ENCODE measurements around the gene LLGL2. TPM values are rescaled to one million over a fixed set of nuclear protein-coding genes. Genes with fewer than 3 reads are reported as not detected.
A peak's percentile ranks its signal among the peaks of the same experiment; 100 is the strongest.
"Not testable (repeated sequence)": the region's sequence is repeated elsewhere in the genome, so short reads cannot be mapped to it uniquely, and the experiment has no call there.

LLGL2 gene
- total RNA-seq, 1 experiment from 2014 or later, result 6.1 TPM

- Histone ChIP-seq H3K9me2 (replicated peaks; ENCODE audit: insufficient read depth, low read length) (no peaks in the 10 kb centered on the region), H3K4me2 (ENCODE audit: low read depth, low read length, poor library complexity, severe bottlenecking) (no peak overlapping the region), H3K9me3 (ENCODE audit: low read length) (no peaks in the 10 kb centered on the region), H3K4me1 (ENCODE audit: low read length) (peaks cover 12% of the 10 kb centered on the region), H3K27me3 (ENCODE audit: low read length) (no peaks in the 10 kb centered on the region), H4K20me1 (ENCODE audit: insufficient read depth, low read depth, low read length) (no peaks in the 10 kb centered on the region), H3K36me3 (ENCODE audit: insufficient read depth, low read length) (no peaks in the 10 kb centered on the region), H3K27ac (ENCODE audit: low read length) (no peak overlapping the region), H2AFZ (ENCODE audit: low read length) (no peak overlapping the region), H3K79me2 (ENCODE audit: low read length) (no peaks in the 10 kb centered on the region), H3K4me3 (ENCODE audit: low read length) (no peak overlapping the region), H3K9ac (ENCODE audit: low read length) (no peak overlapping the region)
- no peak for DNase-seq
These were observed 49.7 kb downstream of the LLGL2 start for GRCh38 chr17:75575197-75575596.

DNA sequence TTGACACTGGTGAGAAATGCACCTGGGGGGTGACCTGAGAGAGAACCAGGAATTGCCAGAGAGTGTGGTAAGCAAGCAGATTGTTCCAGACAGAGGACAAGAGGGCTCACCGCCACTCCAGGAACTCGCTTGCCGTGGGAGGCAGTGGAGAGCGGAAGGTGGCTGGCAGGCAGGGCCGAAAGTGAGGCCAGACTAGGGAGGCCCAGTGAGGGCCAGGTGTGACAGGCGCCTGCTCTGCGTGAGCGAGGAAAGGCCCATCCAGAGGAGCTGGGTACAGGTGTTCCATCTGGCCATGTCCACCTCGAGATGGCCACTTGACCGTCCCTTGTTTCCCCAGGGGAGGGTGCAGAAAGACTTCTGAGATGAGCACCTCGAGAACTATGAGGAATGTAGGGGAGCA, 50.2 kb downstream of the LLGL2 start:
- Histone ChIP-seq H3K9ac (ENCODE audit: low read length) (no peak overlapping the region), H3K4me1 (ENCODE audit: low read length) (peaks cover 10% of the 10 kb centered on the region), H3K9me3 (ENCODE audit: low read length) (no peaks in the 10 kb centered on the region), H3K36me3 (ENCODE audit: insufficient read depth, low read length) (no peaks in the 10 kb centered on the region), H4K20me1 (ENCODE audit: insufficient read depth, low read depth, low read length) (no peaks in the 10 kb centered on the region), H3K79me2 (ENCODE audit: low read length) (no peaks in the 10 kb centered on the region), H3K4me3 (ENCODE audit: low read length) (no peak overlapping the region), H3K27me3 (ENCODE audit: low read length) (no peaks in the 10 kb centered on the region), H3K4me2 (ENCODE audit: low read depth, low read length, poor library complexity, severe bottlenecking) (no peak overlapping the region), H3K27ac (ENCODE audit: low read length) (no peak overlapping the region), H2AFZ (ENCODE audit: low read length) (no peak overlapping the region), H3K9me2 (replicated peaks; ENCODE audit: insufficient read depth, low read length) (no peaks in the 10 kb centered on the region)
- DNase-seq, result no peak

GRCh38 chr17:75576661-75577060, 51.2 kb downstream of the LLGL2 start:
- Histone ChIP-seq H3K27me3 (ENCODE audit: low read length) (no peaks in the 10 kb centered on the region), H3K36me3 (ENCODE audit: insufficient read depth, low read length) (no peaks in the 10 kb centered on the region), H3K27ac (ENCODE audit: low read length) (no peak overlapping the region), H3K4me2 (ENCODE audit: low read depth, low read length, poor library complexity, severe bottlenecking) (no peak overlapping the region), H3K4me1 (ENCODE audit: low read length) (peaks cover under 1% of the 10 kb centered on the region; the same call in 1 of the 2 replicates), H3K9me3 (ENCODE audit: low read length) (no peaks in the 10 kb centered on the region), H3K9me2 (replicated peaks; ENCODE audit: insufficient read depth, low read length) (no peaks in the 10 kb centered on the region), H4K20me1 (ENCODE audit: insufficient read depth, low read depth, low read length) (no peaks in the 10 kb centered on the region), H3K9ac (ENCODE audit: low read length) (no peak overlapping the region), H3K4me3 (ENCODE audit: low read length) (no peak overlapping the region), H3K79me2 (ENCODE audit: low read length) (no peaks in the 10 kb centered on the region), H2AFZ (ENCODE audit: low read length) (no peak overlapping the region)
- no peak for DNase-seq

- not testable (repeated sequence) for H4K20me1 ChIP-seq (ENCODE audit: insufficient read depth, low read depth, low read length); H3K9ac ChIP-seq (ENCODE audit: low read length); H3K4me1 ChIP-seq (ENCODE audit: low read length); H3K27ac ChIP-seq (ENCODE audit: low read length); H3K79me2 ChIP-seq (ENCODE audit: low read length); H3K4me2 ChIP-seq (ENCODE audit: low read depth, low read length, poor library complexity, severe bottlenecking); H3K4me3 ChIP-seq (ENCODE audit: low read length); H3K36me3 ChIP-seq (ENCODE audit: insufficient read depth, low read length); H3K9me2 ChIP-seq (replicated peaks; ENCODE audit: insufficient read depth, low read length); H3K9me3 ChIP-seq (ENCODE audit: low read length); H2AFZ ChIP-seq (ENCODE audit: low read length); DNase-seq; H3K27me3 ChIP-seq (ENCODE audit: low read length)
These were observed 55.7 kb downstream of the LLGL2 start for GRCh38 chr17:75581121-75581725.

GRCh38 chr17:75583197-75583596, 57.7 kb downstream of the LLGL2 start:
- not testable (repeated sequence) for H3K27ac ChIP-seq (ENCODE audit: low read length); H3K4me2 ChIP-seq (ENCODE audit: low read depth, low read length, poor library complexity, severe bottlenecking); H3K36me3 ChIP-seq (ENCODE audit: insufficient read depth, low read length); H3K27me3 ChIP-seq (ENCODE audit: low read length); H3K79me2 ChIP-seq (ENCODE audit: low read length); H4K20me1 ChIP-seq (ENCODE audit: insufficient read depth, low read depth, low read length); H2AFZ ChIP-seq (ENCODE audit: low read length); H3K9me2 ChIP-seq (replicated peaks; ENCODE audit: insufficient read depth, low read length); H3K9ac ChIP-seq (ENCODE audit: low read length); DNase-seq; H3K9me3 ChIP-seq (ENCODE audit: low read length); H3K4me3 ChIP-seq (ENCODE audit: low read length); H3K4me1 ChIP-seq (ENCODE audit: low read length)

- H3K4me3 ChIP-seq (ENCODE audit: low read length), result no peak overlapping the region
- H3K27me3 ChIP-seq (ENCODE audit: low read length), result no peaks in the 10 kb centered on the region
- peaks cover 5% of the 10 kb centered on the region for H3K4me1 ChIP-seq (ENCODE audit: low read length)
- H3K9me2 ChIP-seq (replicated peaks; ENCODE audit: insufficient read depth, low read length), result no peaks in the 10 kb centered on the region
- H4K20me1 ChIP-seq (ENCODE audit: insufficient read depth, low read depth, low read length), result no peaks in the 10 kb centered on the region
- H2AFZ ChIP-seq (ENCODE audit: low read length), result no peak overlapping the region
- H3K36me3 ChIP-seq (ENCODE audit: insufficient read depth, low read length), result no peaks in the 10 kb centered on the region
- H3K79me2 ChIP-seq (ENCODE audit: low read length), result no peaks in the 10 kb centered on the region
- H3K4me2 ChIP-seq (ENCODE audit: low read depth, low read length, poor library complexity, severe bottlenecking), result no peak overlapping the region
- no peaks in the 10 kb centered on the region for H3K9me3 ChIP-seq (ENCODE audit: low read length)
- DNase-seq, result no peak
- no peak overlapping the region for H3K9ac ChIP-seq (ENCODE audit: low read length)
- no peak overlapping the region for H3K27ac ChIP-seq (ENCODE audit: low read length)
These were observed 59.3 kb downstream of the LLGL2 start for GRCh38 chr17:75584849-75585175.

DNA sequence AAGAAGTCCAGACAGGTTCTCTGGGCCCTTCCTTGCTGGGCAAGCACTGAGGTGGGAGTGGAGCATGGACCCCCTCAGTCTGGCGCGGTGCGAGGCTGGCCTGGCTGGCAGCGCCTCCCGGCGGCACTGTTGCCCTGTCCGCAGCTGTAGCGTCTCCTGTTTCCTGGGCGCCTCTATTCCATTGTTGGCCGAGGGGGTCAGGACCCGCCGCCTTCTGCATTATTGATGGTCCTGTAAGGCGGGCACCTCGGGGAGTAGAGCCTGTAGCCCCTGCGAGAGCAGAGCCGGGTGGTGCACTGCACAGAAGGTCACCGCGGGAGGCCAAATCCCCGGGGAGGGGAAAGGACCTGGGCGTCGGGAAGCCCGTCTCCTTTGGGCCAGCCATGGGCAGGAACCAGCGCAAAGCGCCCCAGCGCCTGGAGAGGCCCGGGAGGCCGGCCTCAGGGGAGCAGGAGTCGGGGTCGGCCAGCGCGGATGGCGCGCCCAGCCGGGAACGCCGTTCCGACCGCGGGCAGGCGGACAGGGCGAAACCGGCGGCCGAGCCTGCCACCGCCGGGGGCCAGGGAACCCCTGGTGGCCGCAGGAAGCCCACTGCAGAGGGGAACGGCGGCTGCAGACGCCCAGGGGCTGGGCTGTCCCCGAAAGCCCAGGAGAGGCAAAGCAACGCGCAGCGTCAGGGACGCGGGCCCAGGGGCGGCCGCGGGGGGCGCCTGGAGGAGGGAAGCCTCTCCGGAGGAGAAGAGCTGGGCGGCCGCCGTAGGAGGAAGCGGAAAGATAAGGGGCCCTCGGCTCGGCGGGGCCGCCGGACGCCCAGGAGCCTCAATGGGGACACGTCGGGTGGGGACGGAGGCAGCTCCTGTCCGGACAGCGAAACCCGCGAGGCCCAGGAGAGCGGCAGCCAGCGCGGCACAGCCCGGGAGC, 62.4 kb downstream of the LLGL2 start, which contains the start of gene MYO15B:
Gene MYO15B (plus strand): TSS at position 126 of the 921 bp plus-strand sequence. CDS start 258 bp downstream, at position 384.
- no peaks in the 10 kb centered on the region for H3K9me3 ChIP-seq (ENCODE audit: low read length)
- no peaks in the 10 kb centered on the region for H3K27me3 ChIP-seq (ENCODE audit: low read length)
- no peak within 1 kb of the TSS for H3K27ac ChIP-seq (ENCODE audit: low read length)
- peaks cover 9% of the 10 kb centered on the region for H3K4me1 ChIP-seq (ENCODE audit: low read length)
- no peaks in the 10 kb centered on the region for H3K9me2 ChIP-seq (replicated peaks; ENCODE audit: insufficient read depth, low read length)
- H3K79me2 ChIP-seq (ENCODE audit: low read length), result no peaks in the 10 kb centered on the region
- no peaks in the 10 kb centered on the region for H4K20me1 ChIP-seq (ENCODE audit: insufficient read depth, low read depth, low read length)
- peak within 1 kb of the TSS; percentile 64 for H3K4me2 ChIP-seq (ENCODE audit: low read depth, low read length, poor library complexity, severe bottlenecking)
- H3K9ac ChIP-seq (ENCODE audit: low read length), result 0 out of 2 replicates have a peak within 1 kb of the TSS, but pooled peaks have one; percentile 33
- H3K36me3 ChIP-seq (ENCODE audit: insufficient read depth, low read length), result no peaks in the 10 kb centered on the region
- H3K4me3 ChIP-seq (ENCODE audit: low read length), result no peak within 1 kb of the TSS
- DNase-seq, result no peak
- no peak within 1 kb of the TSS for H2AFZ ChIP-seq (ENCODE audit: low read length)

- H2AFZ ChIP-seq (ENCODE audit: low read length), result no peak overlapping the region
- no peaks in the 10 kb centered on the region for H3K9me3 ChIP-seq (ENCODE audit: low read length)
- H3K9me2 ChIP-seq (replicated peaks; ENCODE audit: insufficient read depth, low read length), result no peaks in the 10 kb centered on the region
- H3K4me1 ChIP-seq (ENCODE audit: low read length), result peaks cover 9% of the 10 kb centered on the region
- H3K4me3 ChIP-seq (ENCODE audit: low read length), result no peak overlapping the region
- H3K36me3 ChIP-seq (ENCODE audit: insufficient read depth, low read length), result no peaks in the 10 kb centered on the region
- no peak overlapping the region for H3K27ac ChIP-seq (ENCODE audit: low read length)
- H3K9ac ChIP-seq (ENCODE audit: low read length), result 0 out of 2 replicates have a peak overlapping the region, but pooled peaks have one; percentile 33
- DNase-seq, result no peak
- peak overlapping the region; percentile 64 for H3K4me2 ChIP-seq (ENCODE audit: low read depth, low read length, poor library complexity, severe bottlenecking)
- no peaks in the 10 kb centered on the region for H4K20me1 ChIP-seq (ENCODE audit: insufficient read depth, low read depth, low read length)
- H3K27me3 ChIP-seq (ENCODE audit: low read length), result no peaks in the 10 kb centered on the region
- H3K79me2 ChIP-seq (ENCODE audit: low read length), result no peaks in the 10 kb centered on the region
These were observed 63.1 kb downstream of the LLGL2 start for GRCh38 chr17:75588596-75589011.

All from Karpas-422 (cell line).